H9 (cell line): ENCODE data around the gene TAAR2. TPM values are rescaled to one million over a fixed set of nuclear protein-coding genes. Genes with fewer than 3 reads are reported as not detected.

Source experiments
- DNase-seq: peaks from one replicate; pipeline ENCODE4 v3.0.0-alpha.2; 2017
- H2AFZ ChIP-seq: one replicate; pipeline ENCODE4 v1.6.1; 2013; ENCODE audit warnings: mild to moderate bottlenecking, low read length, control low read depth, moderate library complexity
- H2AK5ac ChIP-seq: 2 replicates; pipeline ENCODE4 v1.6.1; 2013; ENCODE audit warnings: low read length, control low read depth, mixed read lengths; ENCODE audit not compliant: insufficient read length
- H2BK120ac ChIP-seq: one replicate; pipeline ENCODE4 v1.6.1; 2013; ENCODE audit warnings: low read depth, mild to moderate bottlenecking, low read length, control low read depth, inconsistent platforms; ENCODE audit not compliant: poor library complexity, severe bottlenecking
- H2BK12ac ChIP-seq: 2 replicates; pipeline ENCODE4 v1.6.1; 2013; ENCODE audit warnings: low read length, control low read depth, mixed read lengths, low read depth; ENCODE audit not compliant: insufficient read length
- H2BK15ac ChIP-seq: 2 replicates; pipeline ENCODE4 v1.6.1; 2013; ENCODE audit warnings: low read depth, low read length, control low read depth
- H2BK20ac ChIP-seq: one replicate; pipeline ENCODE4 v1.6.1; 2013; ENCODE audit warnings: low read depth, mild to moderate bottlenecking, low read length, control low read depth, inconsistent platforms; ENCODE audit not compliant: poor library complexity, severe bottlenecking
- H2BK5ac ChIP-seq: 2 replicates; pipeline ENCODE4 v1.6.1; 2013; ENCODE audit warnings: low read length, control low read depth, mixed read lengths; ENCODE audit not compliant: insufficient read length
- H3K14ac ChIP-seq: 2 replicates; pipeline ENCODE4 v1.6.1; 2013; ENCODE audit warnings: low read length, control low read depth; ENCODE audit not compliant: insufficient read depth
- H3K18ac ChIP-seq: 2 replicates; pipeline ENCODE4 v1.6.1; 2013; ENCODE audit warnings: low read depth, mild to moderate bottlenecking, mixed read lengths, low read length, control low read depth; ENCODE audit not compliant: insufficient read length
- H3K23ac ChIP-seq: 2 replicates; pipeline ENCODE4 v1.6.1; 2013; ENCODE audit warnings: low read length, control low read depth, mixed read lengths, low read depth; ENCODE audit not compliant: insufficient read length
- H3K23me2 ChIP-seq: 2 replicates; pipeline ENCODE4 v1.6.1; 2013; ENCODE audit warnings: low read depth, mild to moderate bottlenecking, mixed read lengths, low read length, control low read depth; ENCODE audit not compliant: insufficient read length, poor library complexity, severe bottlenecking
- H3K27ac ChIP-seq: 2 replicates; pipeline ENCODE4 v1.5.1; 2013; ENCODE audit warnings: low read length, control low read depth, mixed read lengths, low read depth; ENCODE audit not compliant: insufficient read length
- H3K27me3 ChIP-seq: 2 replicates; pipeline ENCODE4 v1.6.1; 2013; ENCODE audit warnings: low read length, control low read depth, inconsistent platforms; ENCODE audit not compliant: insufficient read depth
- H3K4ac ChIP-seq: 2 replicates; pipeline ENCODE4 v1.6.1; 2013; ENCODE audit warnings: low read depth, mild to moderate bottlenecking, control low read depth, inconsistent platforms, low read length, moderate library complexity
- H3K4me1 ChIP-seq: 2 replicates; pipeline ENCODE4 v1.6.1; 2013; ENCODE audit warnings: low read length, control low read depth, inconsistent platforms; ENCODE audit not compliant: insufficient read depth
- H3K4me2 ChIP-seq: 2 replicates; pipeline ENCODE4 v1.6.1; 2013; ENCODE audit warnings: low read length, control low read depth, mixed read lengths; ENCODE audit not compliant: insufficient read length, insufficient read depth
- H3K56ac ChIP-seq: 2 replicates; pipeline ENCODE4 v1.6.1; 2013; ENCODE audit warnings: low read depth, mild to moderate bottlenecking, mixed read lengths, low read length, control low read depth; ENCODE audit not compliant: insufficient read length
- H3K79me1 ChIP-seq: 2 replicates; pipeline ENCODE4 v1.6.1; 2013; ENCODE audit warnings: low read depth, mild to moderate bottlenecking, moderate library complexity, low read length, control low read depth, inconsistent platforms; ENCODE audit not compliant: insufficient read depth, poor library complexity, severe bottlenecking
- H3K79me2 ChIP-seq: 2 replicates; pipeline ENCODE4 v1.6.1; 2013; ENCODE audit warnings: low read length, control low read depth, inconsistent platforms; ENCODE audit not compliant: insufficient read depth
- H3K9ac ChIP-seq: 2 replicates; pipeline ENCODE4 v1.6.1; 2013; ENCODE audit warnings: low read length, control low read depth, mixed read lengths; ENCODE audit not compliant: insufficient read length; ENCODE audit errors: extremely low read depth
- H3K9me3 ChIP-seq: one replicate; pipeline ENCODE4 v1.6.1; 2013; ENCODE audit warnings: low read depth, low read length, inconsistent platforms; ENCODE audit not compliant: control insufficient read depth
- H3T11ph ChIP-seq: one replicate; pipeline ENCODE4 v1.6.1; 2013; ENCODE audit warnings: mild to moderate bottlenecking, low read length, control low read depth, inconsistent platforms
- H4K20me1 ChIP-seq: one replicate; pipeline ENCODE4 v1.6.1; 2013; ENCODE audit not compliant: control insufficient read depth, insufficient read length, insufficient read depth
- H4K5ac ChIP-seq: 2 replicates; pipeline ENCODE4 v1.6.1; 2013; ENCODE audit warnings: low read depth, mild to moderate bottlenecking, mixed read lengths, low read length, control low read depth; ENCODE audit not compliant: insufficient read length
- H4K8ac ChIP-seq: replicated peaks from 2 replicates; pipeline ENCODE4 v1.6.1; 2013; ENCODE audit warnings: low read length, control low read depth, mixed read lengths, low read depth; ENCODE audit not compliant: insufficient read length
- H4K91ac ChIP-seq: 2 replicates; pipeline ENCODE4 v1.6.1; 2013; ENCODE audit warnings: low read depth, mild to moderate bottlenecking, moderate library complexity, mixed read lengths, low read length, control low read depth; ENCODE audit not compliant: insufficient read length
- H3K27ac Mint-ChIP-seq, 3 experiments: 2 replicates in 2 of 3; 3 replicates in 1 of 3; pipeline ENCODE4 v1.8.0; 2020 to 2021; ENCODE audit warnings: mixed read lengths in 3 of 3, mild to moderate bottlenecking in 1 of 3, moderate library complexity in 1 of 3
- H3K27me3 Mint-ChIP-seq: 2 replicates; pipeline ENCODE4 v1.8.0; 2021; ENCODE audit warnings: low read depth, mild to moderate bottlenecking, moderate library complexity, mixed read lengths
- H3K36me3 Mint-ChIP-seq, 3 experiments: 2 replicates in 2 of 3; 3 replicates in 1 of 3; pipeline ENCODE4 v1.8.0; 2020 to 2021; ENCODE audit warnings: low read depth in 3 of 3, mixed read lengths in 3 of 3; ENCODE audit not compliant: insufficient read depth in 1 of 3
- H3K4me1 Mint-ChIP-seq, 2 experiments: 2 replicates each; pipeline ENCODE4 v1.8.0; 2020; ENCODE audit warnings: mixed read lengths in 2 of 2
- H3K4me3 Mint-ChIP-seq, 2 experiments: 2 replicates in 1 of 2; 3 replicates in 1 of 2; pipeline ENCODE4 v1.8.0; 2020 to 2021; ENCODE audit warnings: mild to moderate bottlenecking in 2 of 2, mixed read lengths in 2 of 2, moderate library complexity in 1 of 2
- H3K9me3 Mint-ChIP-seq, 2 experiments: 2 replicates in 1 of 2; 3 replicates in 1 of 2; pipeline ENCODE4 v1.8.0; 2020; ENCODE audit warnings: mild to moderate bottlenecking in 2 of 2, mixed read lengths in 2 of 2, moderate library complexity in 1 of 2
- CTCF ChIP-seq: fragments of 200-600 bp; sonication (generic); conservative IDR thresholded peaks from 3 replicates; pipeline ENCODE4 v1.8.0; 2021; ENCODE audit warnings: antibody characterized with exemption, mild to moderate bottlenecking
- WGBS: extraction: QIAGEN DNeasy Blood & Tissue Kit; methylation state at CpG from one replicate; pipeline ENCODE4 v1.1.7; 2013; ENCODE audit warnings: missing lambda C conversion rate, low lambda C conversion rate, mixed read lengths; ENCODE audit not compliant: insufficient read length; ENCODE audit errors: extremely low coverage; 5-methylcytosine and 5-hydroxymethylcytosine counted together
- total RNA-seq: library from RNA; stranded (reverse); gene quantifications from 2 replicates; pipeline ENCODE4 v1.2.1, GENCODE V29; 2021

The TAAR2 gene
- total RNA-seq, 1 experiment from 2014 or later: not detected

- H3K27me3 ChIP-seq: no peaks in the 10 kb centered on the region
- no peak overlapping the region for H3K18ac ChIP-seq
- TF ChIP-seq CTCF: no peak
- no peaks in the 10 kb centered on the region for H3K4me1 ChIP-seq
- Mint-ChIP-seq H3K27me3 (no peaks in the 10 kb centered on the region), H3K4me3 (no peak overlapping the region), H3K27ac (no peak overlapping the region), H3K9me3 (no peaks in the 10 kb centered on the region), H3K36me3 (no peaks in the 10 kb centered on the region), H3K4me1 (no peaks in the 10 kb centered on the region)
- no peak overlapping the region for H3T11ph ChIP-seq
- no peak for DNase-seq
- H2BK15ac ChIP-seq: no peak overlapping the region
- H3K79me1 ChIP-seq: no peaks in the 10 kb centered on the region
- no peak overlapping the region for H2BK20ac ChIP-seq
- H3K27ac ChIP-seq: no peak overlapping the region
- no peaks in the 10 kb centered on the region for H3K23me2 ChIP-seq
- no peak overlapping the region for H2BK12ac ChIP-seq
- no peak overlapping the region for H3K9ac ChIP-seq
- H3K79me2 ChIP-seq: no peaks in the 10 kb centered on the region
- no peak overlapping the region for H4K8ac ChIP-seq
- H2AFZ ChIP-seq: no peak overlapping the region
- no peak overlapping the region for H3K14ac ChIP-seq
- H3K56ac ChIP-seq: no peak overlapping the region
- H2BK120ac ChIP-seq: no peak overlapping the region
- no CpG with 5 or more reads among the region's 2 CpGs for WGBS
- no peaks in the 10 kb centered on the region for H4K20me1 ChIP-seq
- no peak overlapping the region for H4K5ac ChIP-seq
- H3K4me2 ChIP-seq: no peak overlapping the region
- H2BK5ac ChIP-seq: no peak overlapping the region
- H3K9me3 ChIP-seq: no peaks in the 10 kb centered on the region
- no peak overlapping the region for H4K91ac ChIP-seq
- no peak overlapping the region for H3K23ac ChIP-seq
- no peak overlapping the region for H2AK5ac ChIP-seq
- H3K4ac ChIP-seq: no peak overlapping the region
These were observed 24.8 kb upstream of the TAAR2 start for GRCh38 chr6:132648828-132649227.
